HG03135 (cell line): ENCODE results near the gene EFCC1.

ENCODE experiments used
- ATAC-seq: cut with Tn5 transposase; IDR thresholded peaks from one replicate; pipeline ENCODE4 v1.9.1; 2021; ENCODE audit warnings: mild to moderate bottlenecking, moderate library complexity; ENCODE audit not compliant: unreplicated experiment

EFCC1 gene

DNA sequence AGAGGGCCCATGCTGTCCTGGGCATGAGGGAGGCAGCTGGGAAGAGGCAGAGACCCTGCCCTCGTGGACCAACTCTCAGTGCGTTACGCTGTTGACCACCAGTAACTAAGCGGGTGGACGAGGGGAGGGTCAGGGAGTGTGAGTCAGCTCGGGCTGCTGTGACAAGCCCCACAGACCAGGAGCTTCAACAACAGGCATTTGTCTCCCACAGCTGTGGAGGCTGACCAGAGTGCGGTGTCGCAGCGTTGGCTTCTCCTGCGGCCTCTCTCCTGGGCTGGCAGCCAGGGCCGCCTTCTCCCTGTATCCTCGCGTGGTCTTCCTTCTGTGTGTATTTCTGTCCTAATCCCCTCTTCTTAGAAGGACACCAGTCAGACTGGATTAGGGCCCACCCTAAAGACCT lies 13.0 kb downstream of the EFCC1 start:
- ATAC-seq = no peak

DNA sequence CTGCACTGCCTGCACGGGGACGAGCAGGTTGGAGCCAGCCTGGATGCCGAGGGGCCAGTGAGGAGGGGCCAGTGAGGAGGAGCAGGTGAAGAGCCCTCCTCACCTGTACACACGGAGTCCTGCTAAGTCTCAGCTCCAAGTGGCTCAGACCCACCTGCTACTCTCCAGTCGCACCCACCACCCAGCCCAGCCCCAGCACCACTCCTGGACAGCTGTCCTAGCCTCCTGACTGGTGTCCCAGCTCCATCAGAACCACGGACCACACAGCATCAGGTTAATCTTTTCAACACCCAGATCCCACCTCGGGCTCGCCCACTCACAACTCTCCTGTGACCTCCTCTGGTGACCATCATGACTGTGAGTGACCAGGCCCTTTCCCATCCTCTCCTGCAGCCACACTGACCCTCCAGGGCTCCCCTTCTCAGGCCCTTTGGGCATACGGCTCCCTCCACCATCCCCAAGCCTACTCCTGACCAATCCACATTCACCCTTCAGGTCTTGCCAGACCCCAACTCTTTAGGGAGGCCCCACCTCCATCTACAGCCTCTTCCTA lies 13.8 kb downstream of the EFCC1 start:
- no peak for ATAC-seq

DNA sequence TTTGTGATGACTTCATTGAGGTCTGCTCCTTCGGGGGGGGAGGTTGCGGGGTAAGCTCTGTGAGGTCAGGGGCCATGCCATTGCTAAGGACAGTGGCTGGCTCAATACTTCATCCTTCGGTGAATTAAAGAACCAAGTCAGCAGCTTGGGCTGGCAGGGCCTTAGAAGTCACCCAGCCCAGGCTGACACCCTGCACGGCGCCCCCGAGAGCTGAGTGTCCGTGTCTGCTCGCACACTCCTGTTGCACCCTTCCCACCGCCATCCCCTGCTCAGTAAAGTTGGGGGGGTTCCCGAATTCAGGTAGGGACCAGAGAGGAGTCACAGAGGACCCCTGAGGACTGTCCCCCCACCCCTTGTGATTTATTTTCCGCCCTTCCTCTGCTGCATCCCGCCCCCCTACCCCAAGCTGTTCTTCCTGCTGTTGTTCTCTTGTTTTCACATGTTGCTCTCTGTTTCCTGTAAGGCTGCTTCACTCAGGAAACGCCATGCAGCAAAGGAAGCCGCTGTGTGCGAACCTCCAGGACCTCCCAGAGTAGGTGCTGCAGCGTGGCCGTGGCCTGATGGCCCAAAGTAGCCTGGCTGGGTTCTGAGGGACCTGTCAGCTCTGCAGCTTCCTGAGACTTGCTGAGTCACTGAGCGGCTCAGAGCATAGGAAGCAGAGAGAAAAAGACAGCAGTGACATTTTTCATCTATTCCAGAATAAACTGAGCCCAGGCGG lies 14.4 kb downstream of the EFCC1 start:
- ATAC-seq = no peak

DNA sequence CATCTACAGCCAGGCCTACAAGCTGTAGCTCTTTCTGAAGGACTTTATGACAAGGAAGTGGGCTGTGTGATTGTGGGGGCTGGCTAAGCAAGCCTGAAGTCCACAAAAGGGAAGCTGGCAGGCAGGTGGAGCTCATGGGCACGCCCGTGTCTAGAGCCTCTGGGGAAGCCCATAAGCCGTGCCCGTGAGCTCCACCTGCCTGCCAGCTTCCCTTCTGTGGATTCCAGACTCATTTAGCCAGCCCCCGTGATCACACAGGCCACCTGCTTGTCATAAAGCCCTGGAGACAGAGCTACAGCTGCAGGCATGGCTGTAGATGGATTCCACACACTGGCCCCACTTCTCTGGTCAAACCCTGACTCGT lies 15.2 kb downstream of the EFCC1 start:
- no peak for ATAC-seq

DNA sequence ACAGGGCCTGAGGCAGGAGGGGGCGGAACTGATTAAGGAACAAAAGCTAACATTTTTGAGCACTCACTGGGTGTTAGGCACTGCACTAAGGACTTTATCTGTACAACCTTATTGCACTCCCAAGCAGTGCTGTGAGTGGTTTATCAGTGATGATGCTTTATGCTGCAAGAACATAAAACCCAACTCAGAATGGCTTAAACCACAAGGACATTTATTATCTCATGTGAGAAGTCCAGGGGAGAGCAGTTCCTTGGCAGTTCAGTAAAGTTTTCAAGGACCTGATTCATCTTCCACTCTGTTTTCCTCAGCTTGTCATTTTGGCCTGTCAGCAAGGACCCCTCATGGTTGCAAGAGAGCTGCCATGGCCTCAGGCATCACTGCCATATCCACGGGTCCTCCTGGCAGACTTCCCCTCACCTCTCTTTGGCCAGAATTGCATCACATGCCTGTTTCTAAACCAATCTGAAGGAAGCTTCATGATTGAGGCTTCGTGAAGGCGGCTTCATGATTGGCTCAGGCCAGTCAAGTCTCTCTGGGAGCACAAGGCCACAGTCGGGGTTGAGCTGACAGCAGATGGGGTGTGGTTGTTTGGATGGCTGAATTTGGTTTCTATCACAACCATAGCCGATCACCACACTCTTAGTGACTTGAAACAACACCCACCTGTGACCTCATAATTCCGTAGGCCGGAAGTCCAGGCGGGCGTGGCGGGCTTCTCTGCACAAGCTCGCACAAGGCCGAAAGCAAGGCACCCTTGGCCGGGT lies 15.8 kb downstream of the EFCC1 start:
- peak; percentile 66 for ATAC-seq

DNA sequence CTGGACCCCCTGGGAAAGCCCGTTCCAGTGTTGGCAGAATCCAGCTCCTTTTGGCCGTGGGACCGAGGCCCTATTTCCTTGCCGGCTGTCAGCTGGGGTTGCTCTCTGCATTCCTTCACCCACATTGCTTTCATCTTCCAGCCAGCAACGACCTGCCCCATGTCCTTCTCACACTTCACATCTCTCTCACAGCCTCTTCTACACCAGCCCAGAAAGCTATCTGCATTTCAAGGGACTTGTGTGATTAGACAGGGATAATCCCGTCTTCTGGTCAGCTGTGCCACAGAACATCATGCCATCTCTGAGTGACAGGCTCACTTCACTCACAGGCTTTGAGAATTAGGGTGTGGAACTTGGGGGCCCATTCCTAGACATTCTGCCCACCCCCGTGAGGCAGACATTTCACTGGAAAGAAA lies 16.4 kb downstream of the EFCC1 start:
- ATAC-seq = no peak

DNA sequence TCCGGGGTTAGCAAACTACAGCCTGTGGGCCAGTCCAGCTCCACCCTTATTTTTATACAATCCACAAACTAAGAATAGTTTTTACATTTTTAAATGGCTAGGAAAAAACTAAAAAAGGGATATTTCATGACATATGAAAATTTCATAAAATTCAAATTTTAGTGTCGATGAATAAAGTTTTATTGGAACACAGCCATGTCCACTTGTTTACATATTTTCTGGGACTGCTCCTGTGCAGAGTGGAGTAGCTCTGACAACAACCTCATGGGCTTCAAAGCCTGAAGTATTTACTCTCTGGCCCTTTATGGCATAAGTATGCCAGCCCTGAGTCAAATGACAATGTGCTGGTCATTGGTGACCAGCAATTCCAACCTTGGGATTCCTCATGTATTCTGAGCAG lies 17.2 kb downstream of the EFCC1 start:
- ATAC-seq = no peak

DNA sequence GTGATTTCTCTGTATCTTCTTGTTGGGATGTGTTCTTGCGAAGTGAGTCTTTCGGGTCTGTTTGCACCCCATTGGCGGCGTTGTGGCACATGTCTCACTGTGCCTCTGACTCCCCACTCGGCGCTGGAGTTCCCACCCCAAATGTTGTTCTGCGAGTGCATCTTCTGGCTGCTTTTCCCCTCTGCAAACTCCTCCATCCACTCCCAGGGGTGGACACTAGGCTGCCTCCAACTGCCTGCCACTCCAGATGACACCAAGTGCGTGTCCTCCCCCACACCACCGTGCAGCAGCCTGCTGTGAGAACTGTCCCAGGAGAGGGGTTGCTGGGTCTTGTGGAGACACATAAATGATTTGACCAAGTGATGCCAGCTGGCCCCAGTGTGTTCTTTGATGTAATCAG lies 17.6 kb downstream of the EFCC1 start:
- ATAC-seq = no peak

DNA sequence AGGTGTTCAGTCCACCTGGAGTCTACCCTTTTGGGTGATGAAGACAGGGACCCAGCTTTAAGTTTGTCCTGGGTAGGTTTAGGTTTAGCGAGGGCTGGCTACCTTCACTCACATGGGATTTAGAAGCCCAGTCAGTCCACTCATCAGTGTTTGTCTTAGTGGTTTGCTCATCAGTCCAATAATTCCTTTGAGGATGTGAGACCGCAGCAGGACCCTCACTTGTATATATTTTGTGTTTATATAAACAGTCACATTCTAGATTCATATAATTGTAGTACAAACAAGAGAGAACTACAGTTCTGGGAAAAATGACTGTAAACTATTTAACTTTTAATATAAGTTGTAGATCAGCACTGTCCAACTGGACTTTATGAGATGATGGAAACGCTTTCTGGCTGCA lies 18.2 kb downstream of the EFCC1 start:
- no peak for ATAC-seq

DNA sequence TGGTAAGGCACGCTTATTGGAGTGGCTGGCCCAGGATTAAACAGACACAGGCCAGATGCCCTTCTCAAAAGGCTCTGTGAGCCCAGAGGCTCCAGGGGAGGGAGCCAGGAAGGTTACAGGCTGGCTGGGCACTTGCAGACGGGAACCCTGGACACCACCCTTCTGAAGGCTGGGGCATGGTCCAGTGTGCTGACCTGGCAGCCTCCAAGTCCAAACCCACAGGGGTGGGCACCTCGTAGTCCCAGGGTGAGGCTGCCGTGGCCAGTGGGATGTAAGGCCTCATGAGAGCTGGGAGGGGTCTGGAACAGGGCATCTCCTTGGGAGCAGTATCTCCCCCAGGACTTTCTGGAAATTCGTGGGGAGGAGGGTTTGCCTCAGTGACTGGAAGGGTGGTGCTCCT lies 19.6 kb downstream of the EFCC1 start:
- no peak for ATAC-seq

DNA sequence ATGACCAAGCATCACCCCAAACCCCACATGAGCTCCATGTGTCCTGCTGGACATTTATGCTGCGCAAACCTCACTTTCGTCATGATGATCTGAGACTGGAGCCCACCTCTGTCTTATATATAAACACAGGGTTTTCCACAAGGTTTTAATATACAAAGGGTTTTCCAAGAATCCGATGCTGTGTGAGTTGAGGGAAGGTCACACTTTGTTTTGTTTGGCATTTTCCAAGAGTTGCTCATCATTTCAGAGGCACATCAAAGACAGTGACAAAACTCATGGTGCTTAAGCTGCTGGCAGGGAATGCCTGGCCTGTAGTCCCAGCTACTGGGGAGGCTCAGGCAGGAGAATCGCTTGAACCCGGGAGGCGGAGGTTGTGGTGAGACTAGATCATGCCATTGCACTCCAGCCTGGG lies 20.0 kb downstream of the EFCC1 start:
- ATAC-seq = no peak

DNA sequence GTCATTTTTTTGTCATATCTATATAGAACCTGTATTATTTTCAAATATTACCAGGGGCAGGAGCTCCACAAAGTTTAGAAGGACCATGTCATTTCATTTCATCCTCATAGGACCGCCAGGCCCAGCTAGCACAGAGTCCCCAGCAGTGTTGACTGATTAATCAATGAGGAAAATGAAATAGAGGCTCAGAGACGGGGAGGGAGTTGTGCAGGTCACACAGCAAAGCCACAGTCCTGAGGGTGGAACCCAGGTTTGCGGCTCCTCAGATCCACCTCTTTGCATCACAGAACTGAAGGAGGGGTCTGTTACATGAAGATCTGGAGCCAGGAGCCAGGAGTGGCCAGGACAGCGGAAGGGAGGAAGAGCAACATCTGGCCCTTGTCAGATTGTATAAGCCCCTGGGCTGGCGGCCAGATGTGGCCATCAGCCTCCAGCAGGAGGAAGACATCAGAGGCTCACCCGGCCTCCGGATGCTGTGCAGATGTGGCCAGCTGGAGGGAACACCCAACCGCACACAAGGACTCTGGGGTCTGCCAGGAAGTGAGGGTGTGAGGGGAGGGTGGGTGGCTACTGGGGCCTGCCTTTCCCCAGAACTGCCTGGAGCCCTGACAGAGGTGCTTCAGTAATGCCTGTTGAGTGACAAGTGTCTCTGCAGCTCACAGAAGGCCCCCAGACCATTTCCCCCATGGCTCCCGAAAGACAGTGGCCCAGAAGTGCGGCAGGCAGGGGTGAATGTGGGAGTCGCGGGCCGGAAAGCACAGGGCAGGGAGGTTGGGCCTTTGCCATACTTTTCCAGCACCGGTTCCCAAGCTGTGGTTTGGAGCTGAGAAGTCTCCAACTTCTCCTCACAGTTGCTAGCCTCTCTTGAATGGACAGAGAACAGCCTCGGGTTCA lies 21.3 kb downstream of the EFCC1 start:
- no peak for ATAC-seq

DNA sequence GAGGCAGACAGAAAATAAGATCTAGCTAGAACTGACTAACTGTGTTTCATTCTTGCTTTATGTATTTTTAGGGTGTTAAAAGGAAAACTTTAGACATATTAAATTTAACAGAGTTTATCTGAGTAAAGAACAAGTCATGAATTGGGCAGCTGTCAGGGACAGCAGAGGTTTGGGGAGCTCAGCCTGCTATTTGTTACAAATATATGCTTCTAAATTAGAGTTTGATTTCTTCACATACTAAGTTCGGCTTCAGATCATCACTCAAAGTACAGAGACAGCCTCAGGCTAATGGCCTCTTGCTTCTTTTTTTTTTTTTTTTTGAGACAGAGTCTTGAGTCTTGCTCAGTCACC lies 21.9 kb downstream of the EFCC1 start:
- no peak for ATAC-seq

DNA sequence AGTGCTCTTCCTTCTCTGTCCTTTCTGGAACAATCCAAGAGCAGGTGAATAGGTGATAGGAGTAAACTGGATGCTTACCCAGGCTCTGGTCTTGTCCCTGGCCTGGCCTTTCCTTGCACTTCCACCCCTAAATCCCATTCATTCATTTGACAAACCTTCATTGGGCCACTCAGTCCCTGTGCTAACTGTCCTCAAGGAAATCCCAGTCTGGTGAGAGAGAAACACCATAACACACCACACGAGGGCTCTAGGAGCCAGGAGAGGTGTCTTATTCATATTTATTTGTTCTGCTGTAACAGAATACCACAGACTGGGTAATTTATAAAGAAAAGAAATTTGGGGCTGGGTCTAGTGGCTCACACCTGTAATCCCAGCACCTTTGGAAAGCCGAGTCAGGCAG lies 22.8 kb downstream of the EFCC1 start:
- ATAC-seq = no peak

DNA sequence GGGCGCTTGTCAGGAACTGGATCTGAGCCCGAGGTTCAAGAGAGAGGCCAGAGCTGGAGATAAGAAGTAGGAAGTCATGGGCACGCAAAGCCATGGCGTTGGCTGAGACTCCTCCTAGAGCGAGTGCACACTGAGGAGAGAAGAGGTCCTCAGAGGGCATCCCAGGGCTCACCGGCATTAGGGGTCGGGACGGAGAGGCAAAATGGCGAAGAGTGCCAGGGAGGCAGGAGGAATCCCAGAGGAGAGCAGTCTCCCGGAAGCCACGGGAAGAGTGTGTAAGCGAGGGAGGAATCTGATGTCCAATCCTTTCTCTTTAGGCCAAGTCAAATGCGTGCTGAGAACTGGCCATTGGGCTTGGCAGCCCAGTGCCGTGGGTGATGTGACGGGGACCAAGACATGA lies 24.0 kb downstream of the EFCC1 start:
- no peak for ATAC-seq

DNA sequence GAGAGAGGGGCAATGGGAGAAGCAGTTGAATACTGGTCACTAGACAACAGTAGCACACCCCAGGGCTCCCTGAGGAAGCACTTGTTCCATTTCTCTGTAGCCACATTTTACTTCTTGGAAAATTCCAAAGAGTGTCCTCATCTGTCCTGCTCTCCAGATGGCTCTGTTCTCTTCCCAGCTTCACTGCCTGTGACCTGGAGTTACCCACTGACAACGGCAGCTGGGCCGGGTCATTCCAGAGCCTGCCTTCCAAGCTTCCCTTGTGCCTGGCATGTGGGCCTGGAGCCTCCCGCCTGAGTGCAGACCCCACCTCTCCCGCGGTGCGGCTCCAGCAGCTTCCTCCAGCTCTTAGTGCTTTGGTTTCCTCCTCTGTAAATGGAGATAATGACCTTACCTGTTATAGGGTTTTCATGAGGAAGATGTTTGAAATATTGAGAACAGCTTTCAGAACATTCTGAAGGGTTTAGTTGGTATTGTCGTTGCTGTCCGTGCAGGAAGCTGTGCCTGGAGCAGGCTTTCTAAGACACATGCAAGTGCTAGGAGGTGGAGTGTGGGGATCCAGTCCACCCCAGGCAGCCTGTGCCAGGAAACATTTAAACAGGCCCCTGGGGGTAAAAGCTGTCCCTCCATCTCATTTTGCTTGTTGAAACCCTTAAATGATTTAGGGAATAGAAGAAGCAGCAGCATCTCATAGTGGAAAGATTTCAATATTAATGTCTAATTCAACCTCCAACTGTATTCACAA lies 24.8 kb downstream of the EFCC1 start:
- ATAC-seq = no peak

DNA sequence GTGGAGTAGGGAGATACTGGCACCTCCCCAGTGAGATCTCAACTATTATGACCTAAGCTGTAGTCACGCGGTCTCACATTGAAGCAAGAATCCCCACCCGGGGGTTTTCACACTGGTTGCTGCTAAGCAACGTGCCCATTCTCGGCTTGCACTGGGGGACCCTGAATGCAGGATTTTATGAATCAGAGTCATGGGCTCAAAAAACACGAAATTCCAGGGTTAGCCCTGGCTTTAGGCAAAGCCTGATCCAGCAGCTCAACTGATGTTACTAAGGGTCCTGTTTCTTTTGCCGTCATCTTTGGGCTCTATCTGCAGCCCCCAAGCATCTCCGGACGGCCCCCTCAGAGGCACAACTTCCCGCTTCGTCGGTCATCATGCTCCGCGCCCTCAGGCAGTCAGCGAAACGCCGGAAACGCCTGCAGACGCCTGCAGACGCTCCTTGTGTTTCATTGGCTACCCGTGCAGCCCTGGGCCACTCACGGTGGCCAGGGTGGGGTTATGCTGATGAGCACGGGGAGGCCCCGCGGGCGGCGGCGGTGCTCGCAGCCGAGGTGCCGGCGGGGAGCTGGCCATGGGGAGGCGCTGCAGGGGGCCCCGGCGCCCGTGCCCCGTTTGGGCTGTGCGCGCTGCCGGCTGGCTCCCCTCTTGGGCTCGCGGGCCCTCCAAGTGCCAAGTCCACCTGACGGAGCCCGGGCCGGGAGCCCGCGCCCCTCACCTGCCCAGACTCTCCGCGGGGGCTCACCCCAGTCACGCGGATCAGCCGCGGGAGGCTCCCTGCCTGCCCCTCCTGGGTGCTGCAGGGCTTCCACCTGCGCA lies 25.8 kb downstream of the EFCC1 start:
- peak; percentile 98 for ATAC-seq

DNA sequence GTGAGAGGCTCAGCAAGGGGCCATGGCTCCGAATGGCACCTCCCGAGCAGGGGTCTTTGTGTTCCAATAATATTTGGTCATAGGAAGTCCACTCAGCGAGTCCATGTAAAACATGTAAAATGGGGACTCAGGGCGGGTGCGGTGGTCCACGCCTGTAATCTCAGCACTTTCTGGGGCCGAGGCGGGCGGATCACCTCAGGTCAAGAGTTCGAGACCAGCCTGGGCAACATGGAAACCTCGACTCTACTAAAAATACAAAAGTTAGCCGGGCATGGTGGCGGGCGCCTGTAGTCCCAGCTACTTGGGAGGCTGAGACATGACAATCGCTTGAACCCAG lies 26.4 kb downstream of the EFCC1 start:
- ATAC-seq = no peak

DNA sequence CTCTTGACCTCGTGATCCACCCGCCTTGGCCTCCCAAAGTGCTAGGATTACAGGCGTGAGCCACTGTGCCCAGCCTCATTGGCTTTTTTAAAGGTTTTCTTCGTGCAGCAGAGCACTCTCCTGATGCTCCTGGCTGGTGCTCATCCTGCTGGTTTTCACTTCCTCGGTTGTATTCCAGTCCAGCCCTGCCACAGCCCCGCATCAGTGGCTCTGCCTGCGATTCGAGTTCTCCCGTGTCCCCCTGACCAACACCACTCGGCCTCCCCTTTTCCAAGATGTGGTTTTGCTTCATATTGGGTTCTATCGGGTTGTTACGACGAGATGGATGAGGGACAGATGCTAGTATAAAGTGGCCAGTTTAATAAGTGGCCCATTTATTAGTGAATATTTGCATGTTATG lies 27.8 kb downstream of the EFCC1 start:
- no peak for ATAC-seq

DNA sequence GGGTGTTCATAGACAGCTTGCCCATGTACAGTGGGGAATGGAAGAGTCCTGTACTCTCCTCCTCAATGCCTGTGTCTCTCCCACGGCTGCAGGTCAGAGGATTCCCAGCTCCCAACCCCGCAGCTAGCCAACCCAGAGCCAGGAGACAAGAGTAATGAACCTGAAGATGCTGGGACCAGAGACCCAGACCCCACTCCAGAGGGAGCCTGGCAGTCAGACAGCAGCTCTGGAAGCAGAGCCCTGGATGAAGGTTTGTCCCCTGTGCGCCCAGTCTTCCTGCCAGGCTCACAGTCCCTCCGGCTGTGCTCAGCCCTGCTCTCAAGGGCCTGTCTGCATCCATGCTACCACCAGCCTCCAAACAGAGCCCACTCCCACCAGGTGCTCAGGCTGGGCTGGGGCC lies 29.5 kb downstream of the EFCC1 start:
- no peak for ATAC-seq
